HepG2 (cell line): ENCODE results near the gene ZFPM1. TPM values are rescaled to one million over a fixed set of nuclear protein-coding genes. Genes with fewer than 3 reads are reported as not detected.
A peak's percentile ranks its signal among the peaks of the same experiment; 100 is the strongest.

Experiments used
- AKAP8 ChIP-seq: sonication (generic); formaldehyde crosslinking; IDR thresholded peaks from 2 replicates; pipeline ENCODE4 v1.5.1; 2020; ENCODE audit warnings: mild to moderate bottlenecking, missing genetic modification reagents
- ASH2L ChIP-seq: fragments of 300-600, 200-600 bp; sonication (generic); IDR thresholded peaks from 2 replicates; pipeline ENCODE4 v1.7.0; 2017; ENCODE audit warnings: low read depth, mild to moderate bottlenecking, moderate library complexity, mixed read lengths, low read length; ENCODE audit not compliant: insufficient read length
- ATF5 ChIP-seq: sonication (generic); formaldehyde crosslinking; IDR thresholded peaks from 2 replicates; pipeline ENCODE4 v1.4.0; 2020; ENCODE audit warnings: mild to moderate bottlenecking, low read depth, missing genetic modification reagents
- BCL3 ChIP-seq: sonication (generic); formaldehyde crosslinking; IDR thresholded peaks from 2 replicates; pipeline ENCODE4 v1.5.1; 2020; ENCODE audit warnings: mild to moderate bottlenecking, missing genetic modification reagents, moderate library complexity
- DBP ChIP-seq: sonication (generic); formaldehyde crosslinking; IDR thresholded peaks from 2 replicates; pipeline ENCODE4 v1.4.0; 2020; ENCODE audit warnings: missing genetic modification reagents; ENCODE audit errors: not compliant biosample characterization
- GZF1 ChIP-seq: sonication (generic); formaldehyde crosslinking; IDR thresholded peaks from 2 replicates; pipeline ENCODE4 v1.5.1; 2020; ENCODE audit warnings: mild to moderate bottlenecking, missing genetic modification reagents
- HNF1B ChIP-seq: sonication (generic); formaldehyde crosslinking; IDR thresholded peaks from 2 replicates; pipeline ENCODE4 v1.5.1; 2020; ENCODE audit warnings: mild to moderate bottlenecking, moderate library complexity, missing genetic modification reagents
- HNRNPK ChIP-seq: fragments of 200-400 bp; formaldehyde crosslinking; IDR thresholded peaks from 2 replicates; pipeline ENCODE4 v1.6.1; 2018; ENCODE audit warnings: low read length, low read depth, moderate library complexity, mild to moderate bottlenecking; ENCODE audit not compliant: poor library complexity, severe bottlenecking
- HNRNPUL1 ChIP-seq: fragments of 200-400 bp; formaldehyde crosslinking; IDR thresholded peaks from 2 replicates; pipeline ENCODE4 v1.6.1; 2017; ENCODE audit warnings: low read depth, mild to moderate bottlenecking, low read length, moderate library complexity
- JUN ChIP-seq: sonication (generic); formaldehyde crosslinking; IDR thresholded peaks from 2 replicates; pipeline ENCODE4 v1.4.0; 2020; ENCODE audit warnings: mild to moderate bottlenecking, missing genetic modification reagents
- JUND ChIP-seq: sonication (generic); formaldehyde crosslinking; IDR thresholded peaks from 2 replicates; pipeline ENCODE4 v1.8.0; 2022; ENCODE audit warnings: mild to moderate bottlenecking, missing genetic modification reagents
- NCOR1 ChIP-seq: fragments of 200-600 bp; sonication (generic); IDR thresholded peaks from 2 replicates; pipeline ENCODE4 v1.7.0; 2017; ENCODE audit warnings: antibody characterized with exemption, low read length, borderline replicate concordance
- NFYB ChIP-seq: sonication (generic); formaldehyde crosslinking; IDR thresholded peaks from 2 replicates; pipeline ENCODE4 v1.4.0; 2020; ENCODE audit warnings: missing genetic modification reagents
- POGK ChIP-seq: sonication (generic); formaldehyde crosslinking; conservative IDR thresholded peaks from 2 replicates; pipeline ENCODE4 v1.8.0; 2022; ENCODE audit warnings: mild to moderate bottlenecking, moderate library complexity, missing genetic modification reagents
- SNRNP70 ChIP-seq: fragments of 200-400 bp; formaldehyde crosslinking; IDR thresholded peaks from 2 replicates; pipeline ENCODE4 v1.6.1; 2017; ENCODE audit warnings: mild to moderate bottlenecking, low read depth, low read length, moderate library complexity
- SP4 ChIP-seq: sonication (generic); formaldehyde crosslinking; IDR thresholded peaks from 2 replicates; pipeline ENCODE4 v1.8.1; 2023; ENCODE audit warnings: mild to moderate bottlenecking, missing genetic modification reagents
- TBP ChIP-seq: sonication (generic); formaldehyde crosslinking; IDR thresholded peaks from 2 replicates; pipeline ENCODE4 v1.5.0; 2020; ENCODE audit warnings: missing genetic modification reagents
- ZBTB8A ChIP-seq: sonication (generic); formaldehyde crosslinking; IDR thresholded peaks from 2 replicates; pipeline ENCODE4 v1.4.0; 2020; ENCODE audit warnings: mild to moderate bottlenecking, low read depth, missing genetic modification reagents, borderline replicate concordance
- ZNF207 ChIP-seq: fragments of 450-650 bp; IDR thresholded peaks from 2 replicates; pipeline ENCODE4 v1.6.1; 2016; ENCODE audit warnings: antibody characterized with exemption, borderline replicate concordance
- ZNF224 ChIP-seq: sonication (generic); formaldehyde crosslinking; IDR thresholded peaks from 2 replicates; pipeline ENCODE4 v1.5.0; 2020; ENCODE audit warnings: mild to moderate bottlenecking, missing genetic modification reagents
- ZNF577 ChIP-seq: sonication (generic); formaldehyde crosslinking; IDR thresholded peaks from 2 replicates; pipeline ENCODE4 v1.4.0; 2020; ENCODE audit warnings: mild to moderate bottlenecking, low read depth, missing genetic modification reagents, borderline replicate concordance
- ZNF629 ChIP-seq: sonication (generic); formaldehyde crosslinking; conservative IDR thresholded peaks from 2 replicates; pipeline ENCODE4 v1.5.0; 2020; ENCODE audit warnings: missing genetic modification reagents
- ZNF883 ChIP-seq: sonication (generic); formaldehyde crosslinking; IDR thresholded peaks from 2 replicates; pipeline ENCODE4 v1.5.1; 2020; ENCODE audit warnings: mild to moderate bottlenecking, missing genetic modification reagents; ENCODE audit errors: not compliant biosample characterization
- polyA plus RNA-seq, 8 experiments: library from polyadenylated mRNA; depleted of rRNA in 3 of 8; stranded (reverse) in 7 of 8; unstranded in 1 of 8; fragments of >200 nt; fragmentation: Illumina TruSeq in 4 of 8; extraction: Trizol in 4 of 8; gene quantifications; 2 replicates each; pipeline versions ENCODE4 v1.2.1 to v1.2.3, GENCODE V29; 2011 to 2016; ENCODE audit warnings: low read depth in 4 of 8, missing spikeins in 1 of 8, mixed read lengths in 1 of 8; ENCODE audit not compliant: insufficient read depth in 1 of 8
- total RNA-seq, 5 experiments: library from RNA; depleted of rRNA; stranded (reverse); fragments of >200 nt; fragmentation: Illumina TruSeq; extraction: Trizol; gene quantifications; 2 replicates each; pipeline ENCODE4 v1.2.3, GENCODE V29; 2016; ENCODE audit warnings: low read depth in 1 of 5

Gene ZFPM1
- total and polyA plus RNA-seq, 2 of the 13 experiments (the other 11 are each of a cell fraction or from before 2014, with no cell fraction given): 1.3 to 3.8 TPM

- TF ChIP-seq ATF5 (CRISPR knock-in tag) (peak; percentile 99), HNF1B (CRISPR knock-in tag) (peak; percentile 88), JUND (CRISPR knock-in tag) (peak; percentile 81; the same call in 1 of the 2 replicates), SP4 (CRISPR knock-in tag) (peak; percentile 89), JUN (CRISPR knock-in tag) (peak; percentile 93), ZBTB8A (CRISPR knock-in tag) (peak; percentile 95; the same call in 1 of the 2 replicates), HNRNPK (no peak), NFYB (peak; percentile 69), ZNF629 (CRISPR knock-in tag) (peak; percentile 72), ZNF883 (CRISPR knock-in tag) (peak; percentile 97), NCOR1 (no peak), BCL3 (peak; percentile 99; the same call in 1 of the 2 replicates), SNRNP70 (no peak), TBP (CRISPR knock-in tag) (no peak), ZNF577 (peak; percentile 98), HNRNPUL1 (no peak), ASH2L (no peak), POGK (CRISPR knock-in tag) (0 out of 2 replicates have a peak, but pooled peaks have one; percentile 58), ZNF207 (no peak), AKAP8 (CRISPR knock-in tag) (peak; percentile 89; the same call in 1 of the 2 replicates), GZF1 (CRISPR knock-in tag) (peak; percentile 96), DBP (CRISPR knock-in tag) (peak; percentile 99), ZNF224 (CRISPR knock-in tag) (no peak)
Observed at GRCh38 chr16:88560714-88561484, 107.8 kb downstream of the ZFPM1 start (continued).
